GM19035 (cell line): ENCODE data around the gene FAM72B.
"Not testable (repeated sequence)": the region's sequence is repeated elsewhere in the genome, so short reads cannot be mapped to it uniquely, and the experiment has no call there.

Experiments
- ATAC-seq: cut with Tn5 transposase; IDR thresholded peaks from one replicate; pipeline ENCODE4 v1.9.1; 2021; ENCODE audit not compliant: unreplicated experiment

Gene FAM72B

GRCh38 chr1:121155671-121156358, 28.3 kb downstream of the FAM72B start:
- not testable (repeated sequence) for ATAC-seq

- not testable (repeated sequence) for ATAC-seq
Measured at GRCh38 chr1:121154811-121155210, 29.3 kb downstream of the FAM72B start.

GRCh38 chr1:121152788-121153187, 31.4 kb downstream of the FAM72B start:
- not testable (repeated sequence) for ATAC-seq

- not testable (repeated sequence) for ATAC-seq
Measured at GRCh38 chr1:121151294-121151693, 32.8 kb downstream of the FAM72B start.

- not testable (repeated sequence) for ATAC-seq
Measured at GRCh38 chr1:121148489-121149190, 35.5 kb downstream of the FAM72B start.

- ATAC-seq = not testable (repeated sequence)
Measured at GRCh38 chr1:121140393-121140792, 43.7 kb downstream of the FAM72B start.

DNA sequence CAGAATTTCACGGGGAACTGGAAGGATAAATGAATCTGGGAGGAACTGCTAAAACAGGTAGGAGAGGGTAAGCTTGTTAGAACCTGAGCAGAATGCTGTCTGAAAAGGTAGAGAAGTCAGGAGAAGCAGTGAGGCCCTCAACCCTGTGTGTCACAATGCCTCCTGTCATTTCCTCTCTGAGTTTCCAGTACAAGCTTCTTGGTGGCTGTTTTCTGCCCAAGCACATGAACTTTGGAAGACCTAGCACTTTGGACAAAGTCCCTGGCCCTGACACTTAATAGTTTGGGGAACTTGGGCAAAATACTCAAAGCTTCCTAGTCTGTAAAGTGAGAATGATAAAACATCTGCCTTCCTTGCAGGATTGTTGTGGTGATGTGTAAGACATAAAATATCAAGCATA, 52.6 kb downstream of the FAM72B start:
- not testable (repeated sequence) for ATAC-seq

- ATAC-seq = not testable (repeated sequence)
Measured at GRCh38 chr1:121118480-121118824, 65.7 kb downstream of the FAM72B start.
